ENCODE data around the gene SPESP1. TPM values are rescaled to one million over a fixed set of nuclear protein-coding genes. Genes with fewer than 3 reads are reported as not detected.
A peak's percentile ranks its signal among the peaks of the same experiment; 100 is the strongest.

Gene SPESP1
- 0.87 and 1.6 TPM in 2 replicates for total RNA-seq

GRCh38 chr15:68930268-68931022, at the start of gene SPESP1:
Gene SPESP1, plus strand, starts transcription at chr15:68930525. Its CDS starts 129 bp downstream, at chr15:68930654.
- peak; percentile 77 to 85 for DNase-seq (ENCODE audit: low read depth in 2 of 2)

GRCh38 chr15:68885070-68885469, 45.3 kb upstream of the SPESP1 start:
- DNase-seq (ENCODE audit: low read depth in 2 of 2) = no peak

- no peak for DNase-seq (ENCODE audit: low read depth in 2 of 2)
Measured at GRCh38 chr15:68887120-68887519, 43.2 kb upstream of the SPESP1 start.

- no peak for DNase-seq (ENCODE audit: low read depth in 2 of 2)
Measured at GRCh38 chr15:68887819-68888218, 42.5 kb upstream of the SPESP1 start.

- no peak for DNase-seq (ENCODE audit: low read depth in 2 of 2)
Measured at GRCh38 chr15:68888419-68888818, 41.9 kb upstream of the SPESP1 start.

GRCh38 chr15:68894208-68894607, 36.1 kb upstream of the SPESP1 start:
- no peak for DNase-seq (ENCODE audit: low read depth in 2 of 2)

GRCh38 chr15:68896178-68896577, 34.1 kb upstream of the SPESP1 start:
- no peak for DNase-seq (ENCODE audit: low read depth in 2 of 2)

GRCh38 chr15:68897016-68897415, 33.3 kb upstream of the SPESP1 start:
- no peak for DNase-seq (ENCODE audit: low read depth in 2 of 2)

- DNase-seq (ENCODE audit: low read depth in 2 of 2) = no peak
Measured at GRCh38 chr15:68900027-68900426, 30.3 kb upstream of the SPESP1 start.

- DNase-seq (ENCODE audit: low read depth in 2 of 2) = no peak
Measured at GRCh38 chr15:68907396-68907923, 22.9 kb upstream of the SPESP1 start.

- DNase-seq (ENCODE audit: low read depth in 2 of 2) = no peak
Measured at GRCh38 chr15:68909601-68910100, 20.7 kb upstream of the SPESP1 start.

GRCh38 chr15:68910341-68910740, 20.0 kb upstream of the SPESP1 start:
- DNase-seq (ENCODE audit: low read depth in 2 of 2) = no peak

GRCh38 chr15:68910816-68911215, 19.5 kb upstream of the SPESP1 start:
- DNase-seq (ENCODE audit: low read depth in 2 of 2) = no peak

- no peak for DNase-seq (ENCODE audit: low read depth in 2 of 2)
Measured at GRCh38 chr15:68921926-68922325, 8.4 kb upstream of the SPESP1 start.

GRCh38 chr15:68924866-68925560, 5.3 kb upstream of the SPESP1 start:
- DNase-seq (ENCODE audit: low read depth in 2 of 2) = peak; percentile 74 to 80

GRCh38 chr15:68933001-68933400, 2.7 kb downstream of the SPESP1 start:
- DNase-seq (ENCODE audit: low read depth in 2 of 2) = no peak

- no peak for DNase-seq (ENCODE audit: low read depth in 2 of 2)
Measured at GRCh38 chr15:68934341-68934740, 4.0 kb downstream of the SPESP1 start.

GRCh38 chr15:68935400-68935937, 5.1 kb downstream of the SPESP1 start:
- no peak for DNase-seq (ENCODE audit: low read depth in 2 of 2)

- DNase-seq (ENCODE audit: low read depth in 2 of 2) = no peak
Measured at GRCh38 chr15:68939501-68939900, 9.2 kb downstream of the SPESP1 start.

- no peak for DNase-seq (ENCODE audit: low read depth in 2 of 2)
Measured at GRCh38 chr15:68951813-68952212, 21.5 kb downstream of the SPESP1 start.

GRCh38 chr15:68957696-68958095, 27.4 kb downstream of the SPESP1 start:
- DNase-seq (ENCODE audit: low read depth in 2 of 2) = no peak

- DNase-seq (ENCODE audit: low read depth in 2 of 2) = no peak
Measured at GRCh38 chr15:68958597-68958996, 28.3 kb downstream of the SPESP1 start.
